ENCODE data around the gene HADHB.

GRCh38 chr2:26217720-26218119, 27.0 kb upstream of the HADHB start:
- TF ChIP-seq CTCF (IDR thresholded peaks at IDR 0.05; ENCODE audit: low read depth, low read length, poor library complexity, severe bottlenecking) (no peak), EZH2phosphoT487 (IDR thresholded peaks at IDR 0.05; ENCODE audit: borderline replicate concordance, low read length) (no peak)
